ENCODE data around the gene CLEC7A. TPM values are rescaled to one million over a fixed set of nuclear protein-coding genes. Genes with fewer than 3 reads are reported as not detected.

CLEC7A gene
- total RNA-seq, 2 donors from 2014 or later, result not detected

DNA sequence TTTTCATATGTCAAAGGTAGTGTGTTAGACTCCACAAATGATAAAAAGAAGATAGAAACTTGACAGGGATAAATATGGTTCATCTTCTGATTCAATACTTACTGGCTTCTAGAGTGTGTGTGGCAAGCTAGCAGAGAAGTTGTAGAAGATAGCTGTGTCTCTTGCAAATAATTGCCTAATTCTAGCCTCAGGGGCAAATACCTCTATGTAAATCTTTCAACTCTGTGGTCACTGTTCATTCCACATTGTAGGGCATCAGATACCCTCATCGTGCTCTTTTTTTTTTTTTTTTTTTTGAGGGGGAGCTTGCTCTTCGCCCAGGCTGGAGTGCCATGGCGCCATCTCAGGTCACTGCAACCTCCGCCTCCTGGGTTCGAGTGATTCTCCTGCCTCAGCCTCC is 40.2 kb upstream of the CLEC7A start:
- Histone ChIP-seq H3K36me3 (ENCODE audit: control insufficient read depth, insufficient read depth, low read length) (no peaks in the 10 kb centered on the region), H3K27ac (ENCODE audit: low read depth, low read length) (no peak overlapping the region), H3K27me3 (ENCODE audit: control insufficient read depth, insufficient read depth, low read length, poor library complexity, severe bottlenecking) (no peaks in the 10 kb centered on the region), H3K9me3 (ENCODE audit: control insufficient read depth, low read length) (no peaks in the 10 kb centered on the region), H3K4me3 (ENCODE audit: low read length) (no peak overlapping the region), H3K4me1 (ENCODE audit: control insufficient read depth, insufficient read depth, low read length) (no peaks in the 10 kb centered on the region), H3K9ac (ENCODE audit: extremely low read depth, low read length, poor library complexity, severe bottlenecking) (no peak overlapping the region)
- no peak for TF ChIP-seq CTCF (conservative IDR thresholded peaks at IDR 0.05)
- 89 to 94% methylated on average over 3 to 5 of the region's 5 CpGs for WGBS, 2 experiments (ENCODE audit: insufficient coverage in 1 of 2, insufficient read length in 1 of 2)
- Mint-ChIP-seq H3K36me3 (ENCODE audit: low read depth) (no peaks in the 10 kb centered on the region), H3K27ac (no peak overlapping the region), H3K4me3 (no peak overlapping the region), H3K9me3 (no peaks in the 10 kb centered on the region), H3K4me1 (peaks cover 20% of the 10 kb centered on the region), H3K27me3 (ENCODE audit: insufficient read depth) (no peaks in the 10 kb centered on the region)
- no peak for DNase-seq

DNA sequence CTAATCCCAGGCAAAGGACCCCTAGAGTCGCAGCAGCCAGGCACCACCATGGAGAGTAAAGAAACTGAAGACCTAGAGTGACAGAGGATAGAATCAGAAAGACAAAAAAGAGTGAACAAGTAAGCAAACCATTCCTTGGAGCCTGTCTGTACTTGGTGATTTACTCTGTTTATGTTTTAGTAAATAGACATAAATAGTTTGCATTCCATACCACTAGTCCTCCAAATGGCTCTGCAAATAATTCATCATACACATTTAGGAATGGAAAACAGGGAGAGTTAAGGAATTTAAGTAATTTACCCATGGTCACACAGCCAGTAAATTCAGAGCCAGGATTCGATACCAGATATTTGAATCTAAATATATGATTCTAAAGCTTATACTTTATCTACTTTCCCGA is 39.1 kb upstream of the CLEC7A start:
- Mint-ChIP-seq H3K9me3 (no peaks in the 10 kb centered on the region), H3K27ac (no peak overlapping the region), H3K4me1 (peaks cover 22% of the 10 kb centered on the region), H3K4me3 (no peak overlapping the region), H3K36me3 (ENCODE audit: low read depth) (no peaks in the 10 kb centered on the region), H3K27me3 (ENCODE audit: insufficient read depth) (no peaks in the 10 kb centered on the region)
- WGBS, 2 experiments (ENCODE audit: insufficient coverage in 1 of 2, insufficient read length in 1 of 2), result 88 to 91% methylated on average over 1 to 3 of the region's 3 CpGs
- Histone ChIP-seq H3K27me3 (ENCODE audit: control insufficient read depth, insufficient read depth, low read length, poor library complexity, severe bottlenecking) (no peaks in the 10 kb centered on the region), H3K36me3 (ENCODE audit: control insufficient read depth, insufficient read depth, low read length) (no peaks in the 10 kb centered on the region), H3K4me1 (ENCODE audit: control insufficient read depth, insufficient read depth, low read length) (no peaks in the 10 kb centered on the region), H3K9me3 (ENCODE audit: control insufficient read depth, low read length) (no peaks in the 10 kb centered on the region), H3K27ac (ENCODE audit: low read depth, low read length) (no peak overlapping the region), H3K4me3 (ENCODE audit: low read length) (no peak overlapping the region), H3K9ac (ENCODE audit: extremely low read depth, low read length, poor library complexity, severe bottlenecking) (no peak overlapping the region)
- no peak for DNase-seq
- no peak for TF ChIP-seq CTCF (conservative IDR thresholded peaks at IDR 0.05)

- Mint-ChIP-seq H3K4me3 (no peak overlapping the region), H3K36me3 (ENCODE audit: low read depth) (no peaks in the 10 kb centered on the region), H3K27me3 (ENCODE audit: insufficient read depth) (no peaks in the 10 kb centered on the region), H3K9me3 (no peaks in the 10 kb centered on the region), H3K27ac (no peak overlapping the region), H3K4me1 (peaks cover 23% of the 10 kb centered on the region)
- Histone ChIP-seq H3K27me3 (ENCODE audit: control insufficient read depth, insufficient read depth, low read length, poor library complexity, severe bottlenecking) (no peaks in the 10 kb centered on the region), H3K4me3 (ENCODE audit: low read length) (no peak overlapping the region), H3K9ac (ENCODE audit: extremely low read depth, low read length, poor library complexity, severe bottlenecking) (no peak overlapping the region), H3K27ac (ENCODE audit: low read depth, low read length) (no peak overlapping the region), H3K4me1 (ENCODE audit: control insufficient read depth, insufficient read depth, low read length) (no peaks in the 10 kb centered on the region), H3K36me3 (ENCODE audit: control insufficient read depth, insufficient read depth, low read length) (no peaks in the 10 kb centered on the region), H3K9me3 (ENCODE audit: control insufficient read depth, low read length) (no peaks in the 10 kb centered on the region)
- TF ChIP-seq CTCF (conservative IDR thresholded peaks at IDR 0.05), result no peak
- WGBS, 2 experiments (ENCODE audit: insufficient coverage in 1 of 2, insufficient read length in 1 of 2), result 47 to 78% methylated on average over 2 to 5 of the region's 5 CpGs
- no peak for DNase-seq
Observed at GRCh38 chr12:10167599-10167998, 37.6 kb upstream of the CLEC7A start.

Data from endodermal cell (in vitro differentiated cells).